Testis (tissue), 2 donors: Measurements from ENCODE around the gene MRFAP1L1.

Experiments
- CTCF ChIP-seq, 3 experiments: fragments of 450-650 bp in 2 of 3; fragments of 200-600 bp in 1 of 3; sonication (generic) in 1 of 3; IDR thresholded peaks; one replicate each; pipeline ENCODE4 v1.5.1; 2016 to 2019; ENCODE audit warnings: antibody characterized with exemption in 3 of 3, mild to moderate bottlenecking in 2 of 3, moderate library complexity in 1 of 3
- POLR2A ChIP-seq: fragments of 450-650 bp; IDR thresholded peaks from one replicate; pipeline ENCODE4 v1.6.1; 2017; ENCODE audit warnings: antibody characterized with exemption, mild to moderate bottlenecking, moderate library complexity

- TF ChIP-seq POLR2A (no peak), CTCF (IDR thresholded peaks at IDR 0.05) (no peak)
These were observed 4.0 kb downstream of the MRFAP1L1 start for GRCh38 chr4:6705646-6706045.
